ENCODE results near the gene GPR87. TPM values are rescaled to one million over a fixed set of nuclear protein-coding genes. Genes with fewer than 3 reads are reported as not detected.

Gene GPR87
- polyA plus RNA-seq, 4 donors = not detected

GRCh38 chr3:151275091-151275490, 41.5 kb downstream of the GPR87 start:
- Histone ChIP-seq H3K36me3 (ENCODE audit: control insufficient read depth in 3 of 3, insufficient read depth in 2 of 3, low read depth in 1 of 3, low read length in 3 of 3) (no peaks in the 10 kb centered on the region), H3K9me3 (ENCODE audit: control insufficient read depth in 2 of 2, insufficient read depth in 1 of 2, low read depth in 1 of 2, low read length in 1 of 2) (no peaks in the 10 kb centered on the region), H3K27me3 (ENCODE audit: control insufficient read depth in 3 of 3, insufficient read depth in 3 of 3, low read length in 3 of 3) (no peaks in the 10 kb centered on the region), H3K4me3 (ENCODE audit: low read depth in 1 of 3, low read length in 3 of 3) (no peak overlapping the region), H3K4me1 (ENCODE audit: control insufficient read depth in 3 of 3, insufficient read depth in 2 of 3, low read depth in 1 of 3, low read length in 2 of 3) (no peaks in the 10 kb centered on the region), H3K27ac (ENCODE audit: low read depth in 1 of 3, low read length in 2 of 3) (no peak overlapping the region)
- FAIRE-seq (no peak), DNase-seq (no peak)
- 76 to 88% (median 83%) methylated on average over 5 of the region's 5 CpGs for WGBS, 3 donors

GRCh38 chr3:151269631-151270030, 47.0 kb downstream of the GPR87 start:
- peaks cover 0 to 2% (median 0%) of the 10 kb centered on the region in 3 donors for H3K4me1 ChIP-seq (ENCODE audit: control insufficient read depth in 3 of 3, insufficient read depth in 2 of 3, low read depth in 1 of 3, low read length in 2 of 3)
- H3K36me3 ChIP-seq (ENCODE audit: control insufficient read depth in 3 of 3, insufficient read depth in 2 of 3, low read depth in 1 of 3, low read length in 3 of 3) = no peaks in the 10 kb centered on the region
- DNase-seq (no peak), FAIRE-seq (no peak)
- H3K27ac ChIP-seq (ENCODE audit: low read depth in 1 of 3, low read length in 2 of 3) = no peak overlapping the region
- 76 to 90% (median 81%) methylated on average over 5 of the region's 5 CpGs for WGBS, 3 donors
- H3K4me3 ChIP-seq (ENCODE audit: low read depth in 1 of 3, low read length in 3 of 3) = no peak overlapping the region
- no peaks in the 10 kb centered on the region for H3K9me3 ChIP-seq (ENCODE audit: control insufficient read depth in 2 of 2, insufficient read depth in 1 of 2, low read depth in 1 of 2, low read length in 1 of 2)
- H3K27me3 ChIP-seq (ENCODE audit: control insufficient read depth in 3 of 3, insufficient read depth in 3 of 3, low read length in 3 of 3) = no peaks in the 10 kb centered on the region

- H3K27ac ChIP-seq (ENCODE audit: low read depth in 1 of 3, low read length in 2 of 3) = peak overlapping the region in 1 of 3 donors; percentile 21
- DNase-seq = peak in 1 of 2 donors; percentile 53
Observed at GRCh38 chr3:151268267-151269235, 48.1 kb downstream of the GPR87 start.

DNA sequence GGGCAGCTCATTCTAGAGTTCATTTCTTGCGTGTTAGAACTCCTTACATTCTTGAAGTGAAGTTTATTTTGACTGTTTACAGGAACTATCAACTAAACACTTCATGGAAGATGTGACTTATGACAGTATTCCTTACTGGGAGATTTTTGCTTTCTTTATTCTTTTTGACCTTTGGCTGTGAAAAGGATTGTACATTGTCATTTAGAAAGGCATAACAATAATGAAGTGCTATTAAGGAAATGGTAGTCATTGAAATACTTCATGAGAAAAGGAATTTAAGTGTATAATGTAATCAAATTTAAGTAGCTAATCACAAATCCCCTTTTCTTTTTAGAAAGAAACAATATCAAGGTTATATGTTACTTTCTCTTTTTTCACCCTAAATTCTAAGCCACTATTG, 49.6 kb downstream of the GPR87 start:
- 84 to 91% (median 89%) methylated on average over 1 of the region's 1 CpG for WGBS, 3 donors

More at GRCh38 chr3:151268267-151269235, 48.1 kb downstream of the GPR87 start:
- no peak overlapping the region for H3K4me3 ChIP-seq (ENCODE audit: low read depth in 1 of 3, low read length in 3 of 3)
- no peaks in the 10 kb centered on the region for H3K27me3 ChIP-seq (ENCODE audit: control insufficient read depth in 3 of 3, insufficient read depth in 3 of 3, low read length in 3 of 3)
- peaks cover 0 to 2% (median 0%) of the 10 kb centered on the region in 3 donors for H3K4me1 ChIP-seq (ENCODE audit: control insufficient read depth in 3 of 3, insufficient read depth in 2 of 3, low read depth in 1 of 3, low read length in 2 of 3)
- H3K9me3 ChIP-seq (ENCODE audit: control insufficient read depth in 2 of 2, insufficient read depth in 1 of 2, low read depth in 1 of 2, low read length in 1 of 2) = no peaks in the 10 kb centered on the region
- FAIRE-seq = no peak
- 70 to 87% (median 70%) methylated on average over 11 of the region's 11 CpGs for WGBS, 3 donors
- no peaks in the 10 kb centered on the region for H3K36me3 ChIP-seq (ENCODE audit: control insufficient read depth in 3 of 3, insufficient read depth in 2 of 3, low read depth in 1 of 3, low read length in 3 of 3)

GRCh38 chr3:151265866-151266265, 50.8 kb downstream of the GPR87 start:
- no peak overlapping the region for H3K4me3 ChIP-seq (ENCODE audit: low read depth in 1 of 3, low read length in 3 of 3)
- FAIRE-seq = no peak
- H3K27ac ChIP-seq (ENCODE audit: low read depth in 1 of 3, low read length in 2 of 3) = peak overlapping the region in 1 of 3 donors; percentile 48
- DNase-seq = no peak
- no peaks in the 10 kb centered on the region for H3K27me3 ChIP-seq (ENCODE audit: control insufficient read depth in 3 of 3, insufficient read depth in 3 of 3, low read length in 3 of 3)
- WGBS, 3 donors = 69 to 79% (median 75%) methylated on average over 5 of the region's 5 CpGs
- H3K9me3 ChIP-seq (ENCODE audit: control insufficient read depth in 2 of 2, insufficient read depth in 1 of 2, low read depth in 1 of 2, low read length in 1 of 2) = no peaks in the 10 kb centered on the region
- no peaks in the 10 kb centered on the region for H3K36me3 ChIP-seq (ENCODE audit: control insufficient read depth in 3 of 3, insufficient read depth in 2 of 3, low read depth in 1 of 3, low read length in 3 of 3)
- peaks cover 0 to 2% (median 0%) of the 10 kb centered on the region in 3 donors for H3K4me1 ChIP-seq (ENCODE audit: control insufficient read depth in 3 of 3, insufficient read depth in 2 of 3, low read depth in 1 of 3, low read length in 2 of 3)

More for the DNA sequence above, 49.6 kb downstream of the GPR87 start:
- DNase-seq = no peak
- no peak overlapping the region for H3K4me3 ChIP-seq (ENCODE audit: low read depth in 1 of 3, low read length in 3 of 3)
- H3K27me3 ChIP-seq (ENCODE audit: control insufficient read depth in 3 of 3, insufficient read depth in 3 of 3, low read length in 3 of 3) = no peaks in the 10 kb centered on the region
- no peaks in the 10 kb centered on the region for H3K9me3 ChIP-seq (ENCODE audit: control insufficient read depth in 2 of 2, insufficient read depth in 1 of 2, low read depth in 1 of 2, low read length in 1 of 2)
- peaks cover 0 to 2% (median 0%) of the 10 kb centered on the region in 3 donors for H3K4me1 ChIP-seq (ENCODE audit: control insufficient read depth in 3 of 3, insufficient read depth in 2 of 3, low read depth in 1 of 3, low read length in 2 of 3)
- H3K36me3 ChIP-seq (ENCODE audit: control insufficient read depth in 3 of 3, insufficient read depth in 2 of 3, low read depth in 1 of 3, low read length in 3 of 3) = no peaks in the 10 kb centered on the region
- no peak overlapping the region for H3K27ac ChIP-seq (ENCODE audit: low read depth in 1 of 3, low read length in 2 of 3)
- FAIRE-seq = no peak

DNA sequence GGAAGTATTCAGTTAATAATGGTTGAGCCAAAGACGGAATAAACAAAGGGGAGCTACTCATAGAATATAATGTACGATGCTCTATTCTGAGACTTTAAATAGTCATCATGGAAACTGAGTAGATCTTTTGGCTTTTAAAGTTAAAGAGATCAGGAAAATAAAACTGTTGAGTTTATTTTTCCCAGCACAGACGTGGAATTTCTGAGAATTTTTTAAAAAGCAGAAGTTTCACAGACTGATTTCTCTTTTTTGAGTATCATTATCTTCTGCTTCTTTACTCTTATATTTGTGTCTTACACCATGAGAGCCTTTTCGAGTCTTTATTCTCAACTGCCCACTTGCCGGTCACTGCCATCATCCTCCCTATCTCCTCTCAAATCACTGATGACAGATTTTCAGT, 51.5 kb downstream of the GPR87 start:
- Histone ChIP-seq H3K36me3 (ENCODE audit: control insufficient read depth in 3 of 3, insufficient read depth in 2 of 3, low read depth in 1 of 3, low read length in 3 of 3) (no peaks in the 10 kb centered on the region), H3K9me3 (ENCODE audit: control insufficient read depth in 2 of 2, insufficient read depth in 1 of 2, low read depth in 1 of 2, low read length in 1 of 2) (no peaks in the 10 kb centered on the region), H3K27me3 (ENCODE audit: control insufficient read depth in 3 of 3, insufficient read depth in 3 of 3, low read length in 3 of 3) (no peaks in the 10 kb centered on the region), H3K27ac (ENCODE audit: low read depth in 1 of 3, low read length in 2 of 3) (peak overlapping the region in 1 of 3 donors; percentile 48), H3K4me1 (ENCODE audit: control insufficient read depth in 3 of 3, insufficient read depth in 2 of 3, low read depth in 1 of 3, low read length in 2 of 3) (peaks cover 0 to 2% (median 0%) of the 10 kb centered on the region in 3 donors), H3K4me3 (ENCODE audit: low read depth in 1 of 3, low read length in 3 of 3) (no peak overlapping the region)
- WGBS, 3 donors = 79 to 92% (median 87%) methylated on average over 5 of the region's 5 CpGs
- FAIRE-seq (no peak), DNase-seq (no peak)

GRCh38 chr3:151264605-151265004, 52.0 kb downstream of the GPR87 start:
- FAIRE-seq = no peak
- Histone ChIP-seq H3K36me3 (ENCODE audit: control insufficient read depth in 3 of 3, insufficient read depth in 2 of 3, low read depth in 1 of 3, low read length in 3 of 3) (no peaks in the 10 kb centered on the region), H3K4me1 (ENCODE audit: control insufficient read depth in 3 of 3, insufficient read depth in 2 of 3, low read depth in 1 of 3, low read length in 2 of 3) (peaks cover 0 to 2% (median 0%) of the 10 kb centered on the region in 3 donors), H3K4me3 (ENCODE audit: low read depth in 1 of 3, low read length in 3 of 3) (no peak overlapping the region), H3K27ac (ENCODE audit: low read depth in 1 of 3, low read length in 2 of 3) (peak overlapping the region in 1 of 3 donors; percentile 22), H3K27me3 (ENCODE audit: control insufficient read depth in 3 of 3, insufficient read depth in 3 of 3, low read length in 3 of 3) (no peaks in the 10 kb centered on the region), H3K9me3 (ENCODE audit: control insufficient read depth in 2 of 2, insufficient read depth in 1 of 2, low read depth in 1 of 2, low read length in 1 of 2) (no peaks in the 10 kb centered on the region)
- DNase-seq = no peak
- 81 to 100% (median 89%) methylated on average over 1 of the region's 1 CpG for WGBS, 3 donors

GRCh38 chr3:151262871-151263525, 53.6 kb downstream of the GPR87 start:
- Histone ChIP-seq H3K4me1 (ENCODE audit: control insufficient read depth in 3 of 3, insufficient read depth in 2 of 3, low read depth in 1 of 3, low read length in 2 of 3) (peaks cover 0 to 2% (median 0%) of the 10 kb centered on the region in 3 donors), H3K27me3 (ENCODE audit: control insufficient read depth in 3 of 3, insufficient read depth in 3 of 3, low read length in 3 of 3) (no peaks in the 10 kb centered on the region), H3K36me3 (ENCODE audit: control insufficient read depth in 3 of 3, insufficient read depth in 2 of 3, low read depth in 1 of 3, low read length in 3 of 3) (no peaks in the 10 kb centered on the region), H3K9me3 (ENCODE audit: control insufficient read depth in 2 of 2, insufficient read depth in 1 of 2, low read depth in 1 of 2, low read length in 1 of 2) (no peaks in the 10 kb centered on the region), H3K27ac (ENCODE audit: low read depth in 1 of 3, low read length in 2 of 3) (peak overlapping the region in 1 of 3 donors; percentile 14), H3K4me3 (ENCODE audit: low read depth in 1 of 3, low read length in 3 of 3) (no peak overlapping the region)
- WGBS, 3 donors = 81 to 83% (median 83%) methylated on average over 8 of the region's 8 CpGs
- FAIRE-seq = no peak
- no peak for DNase-seq
